ENCODE results near the gene ABCA2. TPM values are rescaled to one million over a fixed set of nuclear protein-coding genes. Genes with fewer than 3 reads are reported as not detected.

Gene ABCA2
- total RNA-seq, 6 experiments from 2014 or later = 18.3 to 36.3 (median 23.6) TPM

DNA sequence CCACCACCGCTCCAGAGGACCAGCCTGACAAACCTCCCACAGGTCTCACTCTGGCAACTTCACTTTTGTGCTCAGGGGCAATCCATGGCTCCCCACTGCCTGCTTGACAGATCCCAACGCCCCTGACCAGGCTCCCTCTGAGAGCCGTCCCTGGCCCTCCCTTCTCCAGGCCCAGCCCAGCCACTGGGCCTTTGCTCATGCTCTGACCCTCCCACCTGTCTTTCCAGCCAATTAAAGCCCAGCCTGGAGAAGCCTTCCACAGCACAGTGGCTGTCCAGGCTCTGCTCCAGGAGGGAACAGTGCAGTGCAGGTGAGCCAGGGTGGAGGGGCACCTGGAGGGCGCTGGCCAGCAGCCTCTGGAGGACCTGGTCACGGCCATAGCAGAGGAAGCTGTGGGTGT is 22.5 kb upstream of the ABCA2 start:
- H3K9me3 Mint-ChIP-seq = no peaks in the 10 kb centered on the region
- H3K36me3 Mint-ChIP-seq (ENCODE audit: low read depth) = no peaks in the 10 kb centered on the region
- DNase-seq = no peak
- H3K4me1 Mint-ChIP-seq (ENCODE audit: low read depth) = peaks cover 3% of the 10 kb centered on the region
- no peak overlapping the region for H3K4me3 Mint-ChIP-seq
- TF ChIP-seq, protein P1, sequence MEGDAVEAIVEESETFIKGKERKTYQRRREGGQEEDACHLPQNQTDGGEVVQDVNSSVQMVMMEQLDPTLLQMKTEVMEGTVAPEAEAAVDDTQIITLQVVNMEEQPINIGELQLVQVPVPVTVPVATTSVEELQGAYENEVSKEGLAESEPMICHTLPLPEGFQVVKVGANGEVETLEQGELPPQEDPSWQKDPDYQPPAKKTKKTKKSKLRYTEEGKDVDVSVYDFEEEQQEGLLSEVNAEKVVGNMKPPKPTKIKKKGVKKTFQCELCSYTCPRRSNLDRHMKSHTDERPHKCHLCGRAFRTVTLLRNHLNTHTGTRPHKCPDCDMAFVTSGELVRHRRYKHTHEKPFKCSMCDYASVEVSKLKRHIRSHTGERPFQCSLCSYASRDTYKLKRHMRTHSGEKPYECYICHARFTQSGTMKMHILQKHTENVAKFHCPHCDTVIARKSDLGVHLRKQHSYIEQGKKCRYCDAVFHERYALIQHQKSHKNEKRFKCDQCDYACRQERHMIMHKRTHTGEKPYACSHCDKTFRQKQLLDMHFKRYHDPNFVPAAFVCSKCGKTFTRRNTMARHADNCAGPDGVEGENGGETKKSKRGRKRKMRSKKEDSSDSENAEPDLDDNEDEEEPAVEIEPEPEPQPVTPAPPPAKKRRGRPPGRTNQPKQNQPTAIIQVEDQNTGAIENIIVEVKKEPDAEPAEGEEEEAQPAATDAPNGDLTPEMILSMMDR (IDR thresholded peaks at IDR 0.05) = no peak
- no peak overlapping the region for H3K27ac Mint-ChIP-seq
- H3K27me3 Mint-ChIP-seq (ENCODE audit: insufficient read depth) = peaks cover 12% of the 10 kb centered on the region

DNA sequence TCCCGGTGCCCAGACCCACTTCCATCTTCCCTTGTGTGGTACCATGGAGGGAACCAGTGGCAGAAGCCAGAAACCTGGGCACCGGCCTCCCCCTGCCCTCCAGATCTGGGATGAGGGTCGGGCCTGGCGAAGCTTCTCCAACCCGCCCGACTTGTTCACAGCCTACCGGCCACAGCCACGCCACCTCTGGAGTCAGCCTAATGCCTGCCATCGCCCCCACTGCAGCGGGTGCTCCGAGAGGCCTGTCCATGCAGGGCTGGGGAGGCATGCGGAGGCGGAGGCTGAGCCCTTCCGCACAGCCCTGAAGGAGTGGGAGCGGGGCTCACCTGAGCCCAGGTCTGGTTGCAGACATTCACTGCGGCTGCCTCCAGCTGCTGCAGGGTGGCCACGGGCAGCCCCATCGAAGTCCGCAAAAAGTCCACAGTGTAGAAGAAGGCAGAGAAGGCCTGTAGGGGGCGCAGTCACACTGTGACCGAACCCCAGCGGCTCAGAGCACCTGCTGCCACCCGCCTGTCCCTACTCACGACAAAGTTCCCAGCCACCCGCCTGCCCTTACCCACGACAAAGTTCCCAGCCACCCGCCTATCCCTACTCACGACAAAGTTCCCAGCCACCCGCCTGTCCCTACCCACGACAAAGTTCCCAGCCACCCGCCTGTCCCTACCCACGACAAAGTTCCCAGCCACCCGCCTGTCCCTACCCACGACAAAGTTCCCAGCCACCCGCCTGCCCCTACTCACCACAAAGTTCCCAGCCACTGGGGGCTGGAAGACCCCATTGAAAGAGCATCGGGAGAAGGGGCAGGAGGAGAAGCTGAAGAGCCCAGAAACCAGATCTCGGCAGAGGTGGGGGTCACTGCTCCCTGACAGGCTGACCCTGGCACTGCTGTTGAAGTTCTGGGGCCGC is 21.8 kb upstream of the ABCA2 start:
- TF ChIP-seq, protein P1 (IDR thresholded peaks at IDR 0.05) = peak; percentile 76
- Mint-ChIP-seq H3K27me3 (ENCODE audit: insufficient read depth) (peaks cover 12% of the 10 kb centered on the region), H3K36me3 (ENCODE audit: low read depth) (no peaks in the 10 kb centered on the region), H3K4me3 (no peak overlapping the region), H3K9me3 (no peaks in the 10 kb centered on the region), H3K4me1 (ENCODE audit: low read depth) (peaks cover 3% of the 10 kb centered on the region; the same call in 1 of the 2 replicates), H3K27ac (no peak overlapping the region)
- no peak for DNase-seq

DNA sequence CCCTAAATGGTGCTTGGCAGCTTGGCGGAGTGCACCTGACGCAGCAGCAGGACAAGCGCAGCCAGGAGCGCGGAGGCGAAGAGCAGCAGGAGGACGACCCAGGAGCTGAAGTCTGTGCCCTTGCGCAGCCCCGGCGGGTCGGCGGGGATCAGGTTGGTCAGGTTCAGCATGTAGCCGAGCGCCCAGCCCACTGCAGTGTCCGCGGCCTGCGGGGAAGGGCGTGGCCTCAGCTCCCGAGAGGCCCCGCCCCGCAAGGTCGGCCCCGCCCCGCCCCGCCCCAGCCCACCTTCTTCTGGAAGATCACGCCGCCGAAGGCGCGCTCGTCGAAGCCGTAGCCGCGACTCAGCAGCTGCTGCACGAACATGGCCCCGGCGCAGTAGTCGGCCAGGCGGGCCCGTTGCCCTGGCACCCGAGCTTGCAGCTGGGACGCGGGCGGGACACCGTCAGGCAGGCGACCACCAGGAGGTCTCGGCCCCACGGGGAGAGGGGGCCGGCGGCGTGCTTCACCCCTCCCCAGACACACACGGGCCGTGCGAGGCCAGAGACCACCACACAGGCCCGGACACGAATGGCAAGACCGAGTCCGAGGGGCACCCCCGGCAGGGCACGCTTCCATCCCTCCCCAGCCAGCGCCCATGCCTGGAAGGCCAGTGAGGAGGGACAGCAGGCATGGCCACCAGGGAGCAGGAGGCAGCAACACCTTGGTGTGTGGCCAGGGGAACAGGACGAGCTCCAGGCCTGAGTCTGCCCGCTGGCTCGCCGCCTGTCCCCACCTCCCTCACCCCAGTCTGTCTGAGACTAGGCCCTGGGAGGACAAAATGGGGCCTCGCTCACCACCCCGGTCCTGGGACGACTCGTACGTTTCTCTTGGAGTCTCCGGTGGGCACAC is 20.9 kb upstream of the ABCA2 start:
- Mint-ChIP-seq H3K9me3 (no peaks in the 10 kb centered on the region), H3K27me3 (ENCODE audit: insufficient read depth) (peaks cover 12% of the 10 kb centered on the region), H3K4me1 (ENCODE audit: low read depth) (peaks cover 6% of the 10 kb centered on the region; the same call in 1 of the 2 replicates), H3K36me3 (ENCODE audit: low read depth) (no peaks in the 10 kb centered on the region), H3K4me3 (no peak overlapping the region), H3K27ac (no peak overlapping the region)
- TF ChIP-seq, protein P1 (IDR thresholded peaks at IDR 0.05) = no peak
- no peak for DNase-seq

DNA sequence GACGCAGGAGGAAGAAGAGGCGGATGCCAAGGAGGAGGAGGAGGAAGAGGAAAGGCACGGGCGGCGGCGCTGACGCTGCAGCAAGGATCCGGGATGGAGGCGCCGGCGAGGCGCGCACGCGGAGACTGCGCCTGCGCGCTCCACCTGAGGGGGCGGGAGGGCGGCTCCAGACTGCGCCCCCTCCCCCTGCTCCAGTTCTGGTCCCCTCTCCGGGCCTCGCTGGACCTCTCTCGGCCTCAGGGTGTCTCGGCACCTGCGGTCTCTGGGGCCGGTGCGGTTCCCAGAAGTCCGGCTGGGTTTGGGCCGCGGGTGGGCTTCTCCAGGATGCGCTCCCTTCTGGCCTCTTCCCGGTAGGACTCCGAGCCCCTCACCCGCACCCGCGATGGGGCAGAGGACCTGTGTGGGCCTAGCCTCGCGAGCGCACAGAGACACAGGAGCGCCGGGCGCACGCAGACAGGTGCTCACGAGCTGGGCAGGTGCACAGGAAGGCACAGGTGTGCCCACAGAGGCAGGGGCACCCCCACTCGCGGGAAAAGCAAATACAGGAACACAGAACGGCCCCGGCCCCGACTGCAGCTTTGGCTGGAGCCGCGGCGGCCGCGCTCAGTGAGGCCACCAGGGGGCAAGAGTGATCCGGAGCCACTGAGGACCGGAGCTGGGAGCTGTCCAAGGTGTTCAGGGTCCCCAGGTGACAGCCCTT is 18.2 kb upstream of the ABCA2 start, which contains the start of gene NPDC1:
NPDC1 (minus strand) TSS at position 90 of the 700 bp plus-strand sequence. CDS start 188 bp downstream, outside the sequence.
- H3K27me3 Mint-ChIP-seq (ENCODE audit: insufficient read depth) = peaks cover 8% of the 10 kb centered on the region
- H3K9me3 Mint-ChIP-seq = no peaks in the 10 kb centered on the region
- H3K4me1 Mint-ChIP-seq (ENCODE audit: low read depth) = peaks cover 6% of the 10 kb centered on the region; the same call in 1 of the 2 replicates
- TF ChIP-seq, protein P1 (IDR thresholded peaks at IDR 0.05) = peak; percentile 94
- peak; percentile 61 for DNase-seq
- peak within 1 kb of the TSS; percentile 85 for H3K4me3 Mint-ChIP-seq
- H3K36me3 Mint-ChIP-seq (ENCODE audit: low read depth) = no peaks in the 10 kb centered on the region
- no peak within 1 kb of the TSS; the same call in 1 of the 2 replicates for H3K27ac Mint-ChIP-seq
